Measurements from ENCODE around the gene FAR2.

Gene FAR2

GRCh38 chr12:29220632-29221336, 71.7 kb downstream of the FAR2 start:
- Histone ChIP-seq H3K4me1 (ENCODE audit: insufficient read depth, low read length, severe bottlenecking) (no peaks in the 10 kb centered on the region), H3F3A (ENCODE audit: insufficient read depth, low read length) (no peaks in the 10 kb centered on the region), H3K36me3 (ENCODE audit: insufficient read depth, low read length) (no peaks in the 10 kb centered on the region), H3K9me3 (ENCODE audit: low read length) (no peaks in the 10 kb centered on the region), H3K4me3 (ENCODE audit: low read depth, low read length, poor library complexity, severe bottlenecking) (no peak overlapping the region), H3K79me2 (ENCODE audit: insufficient read depth, low read length) (no peaks in the 10 kb centered on the region), H2AFZ (ENCODE audit: low read length) (no peak overlapping the region), H3K4me2 (ENCODE audit: low read length) (no peak overlapping the region), H3K27ac (ENCODE audit: low read depth, low read length, poor library complexity, severe bottlenecking) (no peak overlapping the region), H3K27me3 (ENCODE audit: insufficient read depth, low read length) (no peaks in the 10 kb centered on the region), H3K9ac (ENCODE audit: low read length) (no peak overlapping the region), H4K20me1 (ENCODE audit: insufficient read depth, low read length) (no peaks in the 10 kb centered on the region), H3K9me2 (ENCODE audit: low read depth, low read length) (no peaks in the 10 kb centered on the region)
- TF ChIP-seq EZH2 (IDR thresholded peaks at IDR 0.05; ENCODE audit: borderline replicate concordance, low read length) (no peak), CTCF (IDR thresholded peaks at IDR 0.05; ENCODE audit: low read length) (no peak)

GRCh38 chr12:29222200-29222599, 73.1 kb downstream of the FAR2 start:
- TF ChIP-seq CTCF (IDR thresholded peaks at IDR 0.05; ENCODE audit: low read length) = no peak
- TF ChIP-seq EZH2 (IDR thresholded peaks at IDR 0.05; ENCODE audit: borderline replicate concordance, low read length) = no peak
- no peak overlapping the region for H3K27ac ChIP-seq (ENCODE audit: low read depth, low read length, poor library complexity, severe bottlenecking)
- H3K9me2 ChIP-seq (ENCODE audit: low read depth, low read length) = no peaks in the 10 kb centered on the region
- H4K20me1 ChIP-seq (ENCODE audit: insufficient read depth, low read length) = no peaks in the 10 kb centered on the region
- H3K9ac ChIP-seq (ENCODE audit: low read length) = no peak overlapping the region
- no peaks in the 10 kb centered on the region for H3F3A ChIP-seq (ENCODE audit: insufficient read depth, low read length)
- H3K4me1 ChIP-seq (ENCODE audit: insufficient read depth, low read length, severe bottlenecking) = no peaks in the 10 kb centered on the region
- H3K4me2 ChIP-seq (ENCODE audit: low read length) = no peak overlapping the region
- no peak overlapping the region for H2AFZ ChIP-seq (ENCODE audit: low read length)
- H3K79me2 ChIP-seq (ENCODE audit: insufficient read depth, low read length) = no peaks in the 10 kb centered on the region
- no peak overlapping the region for H3K4me3 ChIP-seq (ENCODE audit: low read depth, low read length, poor library complexity, severe bottlenecking)
- no peaks in the 10 kb centered on the region for H3K27me3 ChIP-seq (ENCODE audit: insufficient read depth, low read length)
- H3K36me3 ChIP-seq (ENCODE audit: insufficient read depth, low read length) = no peaks in the 10 kb centered on the region
- H3K9me3 ChIP-seq (ENCODE audit: low read length) = no peaks in the 10 kb centered on the region

GRCh38 chr12:29223426-29223825, 74.3 kb downstream of the FAR2 start:
- H3K27me3 ChIP-seq (ENCODE audit: insufficient read depth, low read length) = no peaks in the 10 kb centered on the region
- H3K79me2 ChIP-seq (ENCODE audit: insufficient read depth, low read length) = no peaks in the 10 kb centered on the region
- H3K27ac ChIP-seq (ENCODE audit: low read depth, low read length, poor library complexity, severe bottlenecking) = no peak overlapping the region
- no peaks in the 10 kb centered on the region for H3F3A ChIP-seq (ENCODE audit: insufficient read depth, low read length)
- no peak overlapping the region for H3K4me3 ChIP-seq (ENCODE audit: low read depth, low read length, poor library complexity, severe bottlenecking)
- no peaks in the 10 kb centered on the region for H3K9me2 ChIP-seq (ENCODE audit: low read depth, low read length)
- H2AFZ ChIP-seq (ENCODE audit: low read length) = no peak overlapping the region
- H3K9ac ChIP-seq (ENCODE audit: low read length) = no peak overlapping the region
- no peaks in the 10 kb centered on the region for H3K4me1 ChIP-seq (ENCODE audit: insufficient read depth, low read length, severe bottlenecking)
- no peaks in the 10 kb centered on the region for H3K9me3 ChIP-seq (ENCODE audit: low read length)
- no peaks in the 10 kb centered on the region for H4K20me1 ChIP-seq (ENCODE audit: insufficient read depth, low read length)
- H3K4me2 ChIP-seq (ENCODE audit: low read length) = no peak overlapping the region
- TF ChIP-seq CTCF (IDR thresholded peaks at IDR 0.05; ENCODE audit: low read length) (no peak), EZH2 (IDR thresholded peaks at IDR 0.05; ENCODE audit: borderline replicate concordance, low read length) (no peak)
- no peaks in the 10 kb centered on the region for H3K36me3 ChIP-seq (ENCODE audit: insufficient read depth, low read length)
